ENCODE measurements around the gene UBE3A.

The UBE3A gene

DNA sequence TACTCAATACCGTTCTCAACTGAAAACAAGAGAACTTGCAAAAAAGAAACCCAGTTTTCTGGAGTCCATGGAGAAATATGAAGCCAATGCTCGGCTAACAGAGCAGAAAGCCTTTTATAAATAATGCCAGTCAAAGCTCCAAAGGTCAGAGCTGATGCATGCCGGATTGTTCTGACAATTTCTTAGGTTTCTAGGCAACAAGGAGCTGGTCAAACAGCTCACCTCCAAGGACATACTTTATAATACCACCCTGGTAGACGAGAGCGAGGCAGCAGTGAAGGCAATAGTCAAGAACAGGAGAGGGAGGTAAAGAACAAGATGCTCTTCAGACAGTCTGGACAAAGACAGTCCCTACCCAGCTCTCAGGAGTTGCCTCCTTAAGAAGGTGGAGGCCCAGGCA, 111.1 kb downstream of the UBE3A start:
- no peak for DNase-seq

GRCh38 chr15:25325187-25325586, 113.6 kb downstream of the UBE3A start:
- DNase-seq: no peak

GRCh38 chr15:25323420-25323819, 115.4 kb downstream of the UBE3A start:
- DNase-seq: no peak

- no peak for DNase-seq
Observed at GRCh38 chr15:25287823-25288222, 151.0 kb downstream of the UBE3A start.
